ENCODE results near the gene DCT. TPM values are rescaled to one million over a fixed set of nuclear protein-coding genes. Genes with fewer than 3 reads are reported as not detected.

Gene DCT
- total and polyA plus RNA-seq, 2 of the 8 experiments (the other 6 are each of a cell fraction or from before 2014, with no cell fraction given): 0.02 TPM; not detected in 1

DNA sequence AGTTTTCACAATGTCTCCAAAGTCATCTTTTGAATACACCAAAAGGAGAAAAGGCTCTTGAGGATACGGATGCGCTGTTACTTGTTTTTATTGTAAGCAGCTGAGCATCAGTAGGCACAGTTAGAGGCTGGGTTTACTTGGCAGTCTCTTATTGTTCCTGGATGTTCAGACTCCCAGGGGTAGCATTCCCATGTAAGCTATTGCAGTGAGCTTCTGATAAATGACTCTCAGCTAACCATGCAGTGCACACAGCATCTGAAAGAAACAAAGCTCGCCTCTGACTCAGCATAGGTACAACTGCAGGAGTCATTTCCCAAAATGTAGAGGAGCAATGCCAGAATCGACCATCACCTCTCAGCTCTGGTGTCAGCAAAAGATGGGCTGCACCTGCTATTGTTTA lies 84.8 kb downstream of the DCT start:
- 100% methylated on average over 4 of the region's 4 CpGs; no CpG with 5 or more reads in 1 of the 2 experiments for WGBS, 2 experiments (ENCODE audit: extremely low coverage in 1 of 2, insufficient coverage in 1 of 2, insufficient read length in 1 of 2, insufficient replicate concordance in 2 of 2, low coverage in 1 of 2, low lambda C conversion rate in 2 of 2, missing lambda C conversion rate in 1 of 2)
- Histone ChIP-seq H2BK12ac (ENCODE audit: low read depth, low read length) (no peak overlapping the region), H3K4me3 (ENCODE audit: extremely low read depth in 1 of 4, insufficient read depth in 2 of 4, low read depth in 3 of 4, low read length in 4 of 4) (no peak overlapping the region), H3K4me2 (ENCODE audit: insufficient read depth in 1 of 2, low read depth in 2 of 2, low read length in 2 of 2) (no peak overlapping the region), H3K9me3 (ENCODE audit: insufficient read depth in 2 of 2, low read depth in 1 of 2, low read length in 1 of 2) (no peaks in the 10 kb centered on the region), H2BK15ac (ENCODE audit: low read length) (no peak overlapping the region), H3K23ac (ENCODE audit: insufficient read length) (no peak overlapping the region), H4K20me1 (replicated peaks in 1 of 2; ENCODE audit: control insufficient read depth in 1 of 2, insufficient read depth in 2 of 2, low read length in 2 of 2) (no peaks in the 10 kb centered on the region), H4K5ac (ENCODE audit: insufficient read length, low read depth, low read length) (no peak overlapping the region), H3K18ac (ENCODE audit: extremely low read depth, low read length) (no peak overlapping the region), H3K79me2 (ENCODE audit: control insufficient read depth in 1 of 2, insufficient read depth in 2 of 2, low read length in 2 of 2) (no peaks in the 10 kb centered on the region), H2BK20ac (ENCODE audit: low read length) (no peak overlapping the region), H3K23me2 (ENCODE audit: low read depth, low read length) (no peaks in the 10 kb centered on the region), H3K9ac (replicated peaks in 1 of 4; ENCODE audit: extremely low read depth in 1 of 4, low read depth in 3 of 4, low read length in 3 of 4) (no peak overlapping the region), H2AK5ac (ENCODE audit: low read depth, low read length) (no peak overlapping the region), H3K27me3 (replicated peaks in 1 of 4; ENCODE audit: control insufficient read depth in 3 of 4, extremely low read depth in 1 of 4, insufficient read depth in 3 of 4, low read length in 3 of 4) (no peaks in the 10 kb centered on the region), H2AFZ (ENCODE audit: low read length) (no peak overlapping the region), H3K4ac (replicated peaks; ENCODE audit: insufficient read length, low read depth, low read length) (no peak overlapping the region), H4K8ac (ENCODE audit: extremely low read depth, insufficient read depth, low read length) (no peak overlapping the region), H4K91ac (replicated peaks; ENCODE audit: insufficient read length, low read length) (no peak overlapping the region), H3K56ac (replicated peaks; ENCODE audit: insufficient read length, low read depth, low read length) (no peak overlapping the region), H3K79me1 (ENCODE audit: low read depth, low read length) (no peaks in the 10 kb centered on the region), H3K4me1 (replicated peaks in 1 of 4; ENCODE audit: control insufficient read depth in 3 of 4, insufficient read depth in 4 of 4, low read length in 3 of 4) (no peaks in the 10 kb centered on the region), H3K27ac (ENCODE audit: low read depth, low read length) (no peak overlapping the region), H3K14ac (ENCODE audit: insufficient read length) (no peak overlapping the region), H3K36me3 (ENCODE audit: control insufficient read depth in 2 of 4, insufficient read depth in 4 of 4, low read length in 3 of 4) (no peaks in the 10 kb centered on the region), H2BK5ac (ENCODE audit: low read depth, low read length) (no peak overlapping the region), H2BK120ac (replicated peaks; ENCODE audit: low read depth, low read length) (no peak overlapping the region)
- no peak for FAIRE-seq
- no peak for DNase-seq (ENCODE audit: low read depth in 1 of 2, low spot score in 2 of 2)
- CTCF ChIA-PET (ENCODE audit: partially characterized antibody): interaction anchor here (0.6 to 3.0 kb wide), 5 partner anchors 8 to 203 kb away, joined by 3 to 14 read pairs (median 4); no protein-coding TSS in a partner anchor
- POLR2A ChIA-PET (ENCODE audit: partially characterized antibody): no interaction called here
- no peak for TF ChIP-seq TBP (IDR thresholded peaks at IDR 0.05; ENCODE audit: low read depth, low read length)
- no peak for TF ChIP-seq JUN (IDR thresholded peaks at IDR 0.05; ENCODE audit: low read depth, low read length)
- TF ChIP-seq CBX5 (IDR thresholded peaks at IDR 0.05; ENCODE audit: low read depth, low read length): no peak
- no peak for TF ChIP-seq SRF (IDR thresholded peaks at IDR 0.05; ENCODE audit: low read depth, low read length)
- no peak for TF ChIP-seq SAP30 (IDR thresholded peaks at IDR 0.05; ENCODE audit: insufficient read depth, insufficient replicate concordance, low read length)
- TF ChIP-seq POLR2A (IDR thresholded peaks at IDR 0.05; ENCODE audit: control extremely low read depth in 1 of 2, low read depth in 2 of 2, low read length in 2 of 2): no peak
- no peak for TF ChIP-seq SIN3A (conservative IDR thresholded peaks at IDR 0.05 in 1 of 2, IDR thresholded peaks at IDR 0.05 in 1 of 2; ENCODE audit: low read depth in 1 of 2, low read length in 2 of 2)
- no peak for TF ChIP-seq NRF1 (IDR thresholded peaks at IDR 0.05; ENCODE audit: low read depth, low read length)
- TF ChIP-seq CEBPB (IDR thresholded peaks at IDR 0.05; ENCODE audit: low read depth, low read length): no peak
- no peak for TF ChIP-seq CBX8 (IDR thresholded peaks at IDR 0.05; ENCODE audit: borderline replicate concordance, low read depth, low read length)
- TF ChIP-seq SUZ12 (IDR thresholded peaks at IDR 0.05; ENCODE audit: low read length): no peak
- TF ChIP-seq EP300 (IDR thresholded peaks at IDR 0.05; ENCODE audit: borderline replicate concordance in 1 of 2, low read depth in 2 of 2, low read length in 2 of 2): no peak
- TF ChIP-seq RBBP5 (IDR thresholded peaks at IDR 0.05; ENCODE audit: borderline replicate concordance, low read depth, low read length): no peak

Measured in H1 (cell line).